ENCODE results near the gene CCDC137.

- TF ChIP-seq CTCF (IDR thresholded peaks at IDR 0.05; ENCODE audit: low read length), result no peak
- no peak for TF ChIP-seq EZH2 (IDR thresholded peaks at IDR 0.05; ENCODE audit: borderline replicate concordance, low read length)
Observed at GRCh38 chr17:81659038-81659437, 7.5 kb upstream of the CCDC137 start.
